K562 (cell line): ENCODE measurements around the gene SLC7A6. TPM values are rescaled to one million over a fixed set of nuclear protein-coding genes. Genes with fewer than 3 reads are reported as not detected.

Experiments
- ATAC-seq: fragments of 200-7000 bp; cut with Tn5 transposase; 3 replicates; pipeline ENCODE4 v1.9.1; 2020; ENCODE audit warnings: moderate library complexity
- BruUV-seq: library from RNA; stranded (reverse); fragments of 400-500 nt; replicated peaks from 2 replicates; lab custom pipeline; 2021; lab: Mats Ljungman, UMichigan
- CTCF ChIA-PET: fragments of 300-600 bp; formaldehyde crosslinking; extraction: SDS; loops from one replicate; lab custom pipeline; 2021; ENCODE audit warnings: low intra/inter-chr PET ratio; lab: Yijun Ruan, JAX
- POLR2A ChIA-PET: fragments of 300-600, 350-650 bp; sonication (Branson Sonifier 250); formaldehyde crosslinking; extraction: SDS; loops from one replicate; lab custom pipeline; 2021; ENCODE audit warnings: antibody characterized with exemption, inconsistent platforms; lab: Yijun Ruan, JAX
- DNase-seq, 4 experiments: peaks; one replicate each; pipeline versions ENCODE4 v3.0.0 to v3.0.0-alpha.2; 2011 to 2018; ENCODE audit warnings: low spot score in 3 of 4, mixed read lengths in 3 of 4; ENCODE audit errors: extremely low read depth in 1 of 4
- FAIRE-seq: peaks from 2 replicates; lab custom pipeline; 2011; peaks lifted over from hg19 to GRCh38; lab: Jason Lieb, UNC
- H2AFZ ChIP-seq: 2 replicates; pipeline ENCODE4 v1.6.0; 2011; ENCODE audit warnings: low read depth, low read length, control low read depth, inconsistent platforms
- H3K27ac ChIP-seq: fragments of 200-600 bp; 3 replicates; pipeline ENCODE4 v1.8.0; 2011; ENCODE audit warnings: low read depth, mild to moderate bottlenecking, control low read depth, inconsistent platforms, low read length, moderate library complexity, mixed read lengths; ENCODE audit errors: extremely low read depth
- H3K27me3 ChIP-seq, 2 experiments: fragments of 300-600 bp in 1 of 2; 2 replicates in 1 of 2; 3 replicates in 1 of 2; pipeline versions ENCODE4 v1.6.0 to v1.8.0; 2011; ENCODE audit warnings: inconsistent platforms in 2 of 2, low read length in 2 of 2, mild to moderate bottlenecking in 1 of 2, mixed read lengths in 1 of 2, moderate library complexity in 1 of 2; ENCODE audit not compliant: control insufficient read depth in 2 of 2, insufficient read depth in 2 of 2
- H3K36me3 ChIP-seq: fragments of 300-600 bp; 3 replicates; pipeline ENCODE4 v1.8.0; 2011; ENCODE audit warnings: mild to moderate bottlenecking, low read length, inconsistent platforms; ENCODE audit not compliant: control insufficient read depth, insufficient read depth
- H3K4me1 ChIP-seq, 2 experiments: fragments of 200-600 bp in 1 of 2; replicated peaks in 1 of 2; 2 replicates in 1 of 2; 3 replicates in 1 of 2; pipeline versions ENCODE4 v1.5.1 to v1.8.0; 2011; ENCODE audit warnings: inconsistent platforms in 2 of 2, low read length in 2 of 2, mild to moderate bottlenecking in 1 of 2, mixed read lengths in 1 of 2, moderate library complexity in 1 of 2; ENCODE audit not compliant: control insufficient read depth in 2 of 2, insufficient read depth in 2 of 2
- H3K4me2 ChIP-seq: 2 replicates; pipeline ENCODE4 v1.6.1; 2011; ENCODE audit warnings: low read length, control low read depth, inconsistent platforms, mixed read lengths; ENCODE audit not compliant: insufficient read depth
- H3K4me3 ChIP-seq: fragments of 200-600 bp; sonication (generic), shearing (Covaris generic); 2 replicates; pipeline ENCODE4 v1.5.1; 2016; ENCODE audit warnings: control low read depth, inconsistent platforms
- H3K79me2 ChIP-seq: fragments of 200-600 bp; 3 replicates; pipeline ENCODE4 v1.8.0; 2011; ENCODE audit warnings: low read length, inconsistent platforms; ENCODE audit not compliant: control insufficient read depth, insufficient read depth
- H3K9ac ChIP-seq, 2 experiments: 2 replicates each; pipeline versions ENCODE4 v1.6.0 to v1.6.1; 2011; ENCODE audit warnings: low read depth in 2 of 2, low read length in 2 of 2, control low read depth in 1 of 2, inconsistent platforms in 1 of 2, mild to moderate bottlenecking in 1 of 2, mixed read lengths in 1 of 2; ENCODE audit not compliant: insufficient read depth in 1 of 2
- H3K9me1 ChIP-seq: one replicate; pipeline ENCODE4 v1.6.0; 2011; ENCODE audit warnings: inconsistent platforms, mild to moderate bottlenecking, low read length, moderate library complexity; ENCODE audit not compliant: control insufficient read depth, insufficient read depth
- H3K9me3 ChIP-seq: replicated peaks from 2 replicates; pipeline ENCODE4 v1.5.1; 2011; ENCODE audit warnings: low read depth, low read length, inconsistent platforms; ENCODE audit not compliant: control insufficient read depth, insufficient read depth
- H4K20me1 ChIP-seq: replicated peaks from 2 replicates; pipeline ENCODE4 v1.6.1; 2011; ENCODE audit warnings: low read length, inconsistent platforms, mixed read lengths; ENCODE audit not compliant: control insufficient read depth, insufficient read depth
- ARID4B ChIP-seq: sonication (generic); formaldehyde crosslinking; IDR thresholded peaks from 2 replicates; pipeline ENCODE4 v1.8.0; 2022; ENCODE audit warnings: mild to moderate bottlenecking, missing genetic modification reagents
- BMI1 ChIP-seq: fragments of 150-350 bp; IDR thresholded peaks from 2 replicates; pipeline ENCODE4 v1.6.1; 2014; ENCODE audit warnings: low read length
- CBX1 ChIP-seq: sonication (generic); IDR thresholded peaks from 2 replicates; pipeline ENCODE4 v1.6.1; 2016; ENCODE audit warnings: antibody characterized with exemption, low read depth, mild to moderate bottlenecking
- CEBPB ChIP-seq: fragments of 450-650 bp; IDR thresholded peaks from 2 replicates; pipeline ENCODE4 v1.6.1; 2016; ENCODE audit warnings: missing genetic modification characterization, missing compliant biosample characterization
- STAT5A ChIP-seq: IDR thresholded peaks from 2 replicates; pipeline ENCODE4 v1.6.1; 2012; ENCODE audit warnings: low read length, inconsistent platforms, borderline replicate concordance
- ZNF263 ChIP-seq: sonication (generic); formaldehyde crosslinking; IDR thresholded peaks from 2 replicates; pipeline ENCODE4 v1.8.0; 2022; ENCODE audit warnings: mild to moderate bottlenecking, missing genetic modification reagents, borderline replicate concordance
- WGBS: fragments of 100-300 bp; shearing (Covaris generic); methylation state at CpG from one replicate; pipeline ENCODE4 v1.1.6; 2016; ENCODE audit warnings: low coverage, mixed read lengths; ENCODE audit not compliant: insufficient coverage; ENCODE audit errors: missing lambda C conversion rate; 5-methylcytosine and 5-hydroxymethylcytosine counted together
- in situ Hi-C: fragments of 300-500 bp; cut with MboI; formaldehyde crosslinking; loops from 4 replicates; pipeline ENCODE4 v1.15.0; 2018; ENCODE audit warnings: inconsistent platforms, mixed read lengths
- intact Hi-C: fragments of 100-400 bp; cut with micrococcal nuclease; formaldehyde crosslinking; loops from 2 replicates; pipeline ENCODE4 v1.14.2; 2022
- polyA plus RNA-seq, 8 experiments: library from polyadenylated mRNA; depleted of rRNA in 4 of 8; stranded (reverse) in 5 of 8; unstranded in 3 of 8; fragments of >200 nt; fragmentation: Nextera tagmentation in 2 of 8; fragmentation: Illumina TruSeq in 1 of 8; extraction: Ambion mirVana in 2 of 8; extraction: Trizol in 1 of 8; gene quantifications; 2 replicates each; pipeline versions ENCODE4 v1.2.1 to v1.2.3, GENCODE V29; 2011 to 2014; ENCODE audit warnings: inconsistent platforms in 1 of 8, missing spikeins in 1 of 8
- total RNA-seq, 7 experiments: library from RNA; depleted of rRNA in 6 of 7; stranded (reverse); fragments of >200 nt in 6 of 7; fragmentation: Illumina TruSeq in 2 of 7; extraction: Trizol in 2 of 7; gene quantifications; 2 replicates each; pipeline versions ENCODE4 v1.2.1 to v1.2.3, GENCODE V29; 2011 to 2021; ENCODE audit warnings: low replicate concordance in 1 of 7

The SLC7A6 gene
- total and polyA plus RNA-seq, 9 of the 15 experiments (the other 6 are each of a cell fraction or from before 2014, with no cell fraction given) = 12.6 to 60.1 (median 29.8) TPM

GRCh38 chr16:68244903-68245853 is 19.1 kb upstream of the SLC7A6 start, which contains the start of gene PLA2G15 (continued):
- TF ChIP-seq ARID4B (peak; percentile 65), CEBPB (tag) (peak; percentile 25; the same call in 1 of the 2 replicates), CBX1 (no peak)

GRCh38 chr16:68246121-68246520 is 18.2 kb upstream of the SLC7A6 start:
- no peaks in the 10 kb centered on the region for H3K27me3 ChIP-seq
- H3K9me3 ChIP-seq = no peaks in the 10 kb centered on the region
- H4K20me1 ChIP-seq = peaks cover 6% of the 10 kb centered on the region; the same call in 1 of the 2 replicates
- H3K9me1 ChIP-seq = peaks cover 8% of the 10 kb centered on the region
- peak overlapping the region; percentile 91 for H3K4me2 ChIP-seq
- DNase-seq = no peak
- FAIRE-seq = no peak
- 58% methylated on average over 7 of the region's 7 CpGs for WGBS
- CTCF ChIA-PET = no interaction called here
- H3K79me2 ChIP-seq = peaks cover 5% of the 10 kb centered on the region; the same call in 2 of the 3 replicates
- intact Hi-C loops (no loop called here), in situ Hi-C loops (loop anchor here (10.0 kb wide), 1 partner anchor 721 kb away; the partner anchor contains the start of gene RIPOR1)
- peaks cover 2% of the 10 kb centered on the region; the same call in 1 of the 3 replicates for H3K36me3 ChIP-seq
- H3K4me1 ChIP-seq = peaks cover 26 to 35% of the 10 kb centered on the region in 2 experiments
- no peak overlapping the region for H3K27ac ChIP-seq
- no peak for ATAC-seq
- H3K9ac ChIP-seq = peak overlapping the region; percentile 49 to 96; a peak in 2 of 4 replicates
- H3K4me3 ChIP-seq = peak overlapping the region; percentile 88
- BruUV-seq = no TSS peak
- no peak overlapping the region for H2AFZ ChIP-seq
- POLR2A ChIA-PET = interaction anchor here (0.7 to 0.8 kb wide), 2 partner anchors 53 to 270 kb away, joined by 3 read pairs; no protein-coding TSS in a partner anchor
- TF ChIP-seq BMI1 (no peak), STAT5A (no peak), ZNF263 (CRISPR knock-in tag) (0 out of 2 replicates have a peak, but pooled peaks have one; percentile 4)
